ENCODE measurements around the gene MUC7. TPM values are rescaled to one million over a fixed set of nuclear protein-coding genes. Genes with fewer than 3 reads are reported as not detected.

The MUC7 gene
- not detected for total RNA-seq

- ATAC-seq (ENCODE audit: low FRiP score): no peak
- DNase-seq (ENCODE audit: low spot score): no peak
- TF ChIP-seq CTCF (IDR thresholded peaks at IDR 0.05): no peak
Observed at GRCh38 chr4:70471897-70472296, at the start of gene MUC7. Gene MUC7 (plus strand): TSS chr4:70472197. CDS start chr4:70474022, 1,825 bp downstream.

DNA sequence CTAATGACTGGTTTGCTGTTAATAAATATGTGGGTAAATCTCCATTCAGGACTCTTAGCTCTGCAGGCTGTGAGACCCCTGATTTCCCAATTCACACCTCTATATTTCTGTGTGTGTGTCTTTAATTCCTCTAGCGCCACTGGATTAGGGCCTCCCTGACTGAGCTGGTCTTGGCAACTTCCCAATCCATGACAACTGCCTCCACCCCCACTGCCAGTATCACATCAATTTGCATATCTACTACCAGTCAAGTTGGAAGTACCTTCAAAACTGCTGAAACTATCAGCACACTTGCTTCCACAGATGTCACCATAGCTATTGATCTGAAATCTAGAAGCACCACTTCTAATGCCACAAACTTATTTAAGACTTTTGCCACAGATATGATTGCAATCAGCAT lies 46.7 kb upstream of the MUC7 start:
- ATAC-seq (ENCODE audit: low FRiP score) (no peak), DNase-seq (ENCODE audit: low spot score) (no peak)
- no peak for TF ChIP-seq CTCF (IDR thresholded peaks at IDR 0.05)

DNA sequence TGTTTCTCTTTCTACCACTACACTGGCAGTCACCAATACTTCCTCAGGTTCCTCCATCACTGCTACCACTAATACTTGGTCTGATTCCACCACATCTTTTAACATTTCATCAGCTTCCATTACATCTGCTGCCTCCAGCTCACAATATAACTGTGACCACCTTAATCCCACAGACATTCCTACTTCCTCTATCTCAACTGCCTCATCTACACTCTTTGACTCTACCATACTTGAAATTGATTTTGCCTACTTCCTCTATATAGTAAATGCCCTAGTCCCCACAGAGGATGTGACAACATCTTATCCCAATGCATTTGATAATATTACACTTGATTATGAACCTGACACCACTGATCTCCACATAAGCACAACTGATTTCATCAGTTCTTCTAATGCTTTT lies 45.2 kb upstream of the MUC7 start:
- no peak for ATAC-seq (ENCODE audit: low FRiP score)
- no peak for DNase-seq (ENCODE audit: low spot score)
- TF ChIP-seq CTCF (IDR thresholded peaks at IDR 0.05): no peak

DNA sequence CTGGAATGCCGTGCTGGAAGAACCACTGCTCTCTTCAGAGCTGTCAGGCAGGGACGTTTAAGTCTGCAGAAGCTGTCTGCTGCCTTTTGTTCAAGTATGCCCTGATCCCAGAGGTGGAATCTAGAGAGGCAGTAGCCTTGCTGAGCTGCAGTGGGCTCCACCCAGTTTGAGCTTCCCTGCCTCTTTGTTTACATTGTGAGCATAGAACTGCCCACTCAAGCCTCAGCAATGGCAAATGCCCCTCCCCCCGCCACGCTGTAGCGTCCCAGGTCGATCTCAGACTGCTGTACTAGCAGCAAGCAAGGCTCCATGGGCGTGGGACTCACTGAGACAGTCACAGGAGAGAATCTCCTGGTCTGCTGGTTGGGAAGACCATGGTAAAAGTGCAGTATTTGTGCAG lies 34.8 kb upstream of the MUC7 start:
- ATAC-seq (ENCODE audit: low FRiP score) (no peak), DNase-seq (ENCODE audit: low spot score) (no peak)
- TF ChIP-seq CTCF (IDR thresholded peaks at IDR 0.05): no peak

- DNase-seq (ENCODE audit: low spot score): no peak
- ATAC-seq (ENCODE audit: low FRiP score): no peak
- TF ChIP-seq CTCF (IDR thresholded peaks at IDR 0.05): no peak
Observed at GRCh38 chr4:70442474-70442873, 29.5 kb upstream of the MUC7 start.

DNA sequence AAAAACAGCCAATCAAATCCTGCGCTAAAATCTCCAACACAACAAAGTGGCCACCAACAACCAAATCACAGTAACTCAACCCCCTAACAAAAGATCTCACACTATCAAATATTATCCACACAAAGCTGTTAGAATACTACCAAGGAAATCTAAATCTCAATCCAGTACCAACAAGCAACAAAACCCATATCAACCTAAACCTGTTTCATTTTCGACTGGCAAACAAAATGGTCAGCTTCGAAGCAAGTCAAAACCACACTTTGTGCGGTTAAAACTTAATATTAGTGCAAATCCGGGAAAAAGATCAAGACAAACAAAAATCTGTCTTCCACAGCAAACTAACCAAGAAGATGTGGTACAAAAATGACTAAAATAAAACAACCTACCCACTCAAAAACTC lies 28.7 kb upstream of the MUC7 start:
- DNase-seq (ENCODE audit: low spot score) (no peak), ATAC-seq (ENCODE audit: low FRiP score) (no peak)
- TF ChIP-seq CTCF (IDR thresholded peaks at IDR 0.05): no peak

GRCh38 chr4:70449220-70449619 lies 22.8 kb upstream of the MUC7 start:
- ATAC-seq (ENCODE audit: low FRiP score): no peak
- no peak for TF ChIP-seq CTCF (IDR thresholded peaks at IDR 0.05)
- no peak for DNase-seq (ENCODE audit: low spot score)

All from omental fat pad (tissue), 4 donors.